ENCODE measurements around the gene CFAP52.

Gene CFAP52

GRCh38 chr17:9677411-9677810, 101.0 kb downstream of the CFAP52 start:
- H3K4me3 Mint-ChIP-seq, result no peak overlapping the region
- no peaks in the 10 kb centered on the region for H3K36me3 Mint-ChIP-seq (ENCODE audit: low read depth)
- peaks cover 8% of the 10 kb centered on the region for H3K9me3 Mint-ChIP-seq
- no peaks in the 10 kb centered on the region for H3K27me3 Mint-ChIP-seq
- peaks cover 6% of the 10 kb centered on the region for H3K4me1 Mint-ChIP-seq (ENCODE audit: low read depth)
- H3K27ac Mint-ChIP-seq, result no peak overlapping the region

GRCh38 chr17:9677896-9678295, 101.5 kb downstream of the CFAP52 start:
- no peak overlapping the region for H3K4me3 Mint-ChIP-seq
- H3K4me1 Mint-ChIP-seq (ENCODE audit: low read depth), result peaks cover 6% of the 10 kb centered on the region
- no peaks in the 10 kb centered on the region for H3K27me3 Mint-ChIP-seq
- no peaks in the 10 kb centered on the region for H3K36me3 Mint-ChIP-seq (ENCODE audit: low read depth)
- H3K9me3 Mint-ChIP-seq, result peaks cover 8% of the 10 kb centered on the region
- H3K27ac Mint-ChIP-seq, result no peak overlapping the region

GRCh38 chr17:9684955-9685621, 108.6 kb downstream of the CFAP52 start:
- Mint-ChIP-seq H3K27me3 (no peaks in the 10 kb centered on the region), H3K36me3 (ENCODE audit: low read depth) (no peaks in the 10 kb centered on the region), H3K27ac (no peak overlapping the region), H3K4me1 (ENCODE audit: low read depth) (no peaks in the 10 kb centered on the region), H3K4me3 (no peak overlapping the region), H3K9me3 (peaks cover 6% of the 10 kb centered on the region)
